Upper lobe of left lung (tissue), 4 donors: ENCODE measurements around the gene REV3L.

Source experiments
- CTCF ChIP-seq, 6 experiments: fragments of 450-650 bp in 4 of 6; fragments of 200-600 bp in 2 of 6; sonication (generic) in 2 of 6; IDR thresholded peaks; one replicate each; pipeline ENCODE4 v1.5.1; 2016 to 2019; ENCODE audit warnings: antibody characterized with exemption in 6 of 6
- EP300 ChIP-seq, 4 donors: sonication (generic); formaldehyde crosslinking; IDR thresholded peaks; one replicate each; pipeline ENCODE4 v1.5.1; 2017; ENCODE audit warnings: antibody characterized with exemption in 4 of 4, control low read depth in 2 of 4
- POLR2A ChIP-seq, 4 donors: fragments of 450-650 bp; IDR thresholded peaks; one replicate each; pipeline ENCODE4 v1.5.1; 2016 to 2017; ENCODE audit warnings: antibody characterized with exemption in 4 of 4, mild to moderate bottlenecking in 2 of 4

- TF ChIP-seq CTCF (IDR thresholded peaks at IDR 0.05): no peak
- TF ChIP-seq EP300 (IDR thresholded peaks at IDR 0.05): no peak
- no peak for TF ChIP-seq POLR2A (IDR thresholded peaks at IDR 0.05)
Observed at GRCh38 chr6:111524252-111524651, 41.2 kb upstream of the REV3L start.
